GM18508 (cell line): Measurements from ENCODE around the gene LRFN3.

Experiments
- ATAC-seq: cut with Tn5 transposase; IDR thresholded peaks from one replicate; pipeline ENCODE4 v1.9.1; 2021; ENCODE audit warnings: moderate number of reproducible peaks; ENCODE audit not compliant: insufficient read depth, unreplicated experiment

LRFN3 gene

GRCh38 chr19:35993923-35994598 is 57.9 kb downstream of the LRFN3 start:
- no peak for ATAC-seq
